GM10847 (cell line): ENCODE results near the gene BMP7.

Source experiments
- POLR2A ChIP-seq: IDR thresholded peaks from 2 replicates; pipeline ENCODE4 v1.6.1; 2011; ENCODE audit not compliant: insufficient read length; ENCODE audit errors: extremely low read depth

The BMP7 gene

GRCh38 chr20:57266291-57267157, at the start of gene BMP7:
BMP7 (minus strand) TSS chr20:57266641; CDS start chr20:57266122, 519 bp downstream.
- TF ChIP-seq POLR2A = no peak

- no peak for TF ChIP-seq POLR2A
Observed at GRCh38 chr20:57315976-57316480, 49.6 kb upstream of the BMP7 start.

GRCh38 chr20:57315083-57315975, 48.9 kb upstream of the BMP7 start:
- no peak for TF ChIP-seq POLR2A

DNA sequence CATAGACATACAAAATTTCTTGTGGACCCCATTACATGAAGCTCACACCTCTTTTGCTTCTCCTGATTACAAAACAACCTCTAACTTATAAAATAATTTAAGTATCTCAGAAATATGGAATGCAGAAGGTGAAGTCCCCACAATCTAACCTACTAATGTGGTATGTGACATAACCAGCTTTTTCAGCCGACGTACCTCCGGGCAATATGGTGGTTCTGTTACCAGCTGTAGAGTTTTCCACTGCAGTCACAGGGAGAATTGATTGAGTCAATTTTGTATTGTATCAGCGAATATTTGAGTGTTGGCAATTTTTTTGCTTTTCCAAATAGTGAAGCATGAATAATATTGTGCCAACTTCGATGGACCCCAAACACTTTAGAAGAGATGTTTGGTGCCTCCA, 47.5 kb upstream of the BMP7 start:
- TF ChIP-seq POLR2A = no peak

DNA sequence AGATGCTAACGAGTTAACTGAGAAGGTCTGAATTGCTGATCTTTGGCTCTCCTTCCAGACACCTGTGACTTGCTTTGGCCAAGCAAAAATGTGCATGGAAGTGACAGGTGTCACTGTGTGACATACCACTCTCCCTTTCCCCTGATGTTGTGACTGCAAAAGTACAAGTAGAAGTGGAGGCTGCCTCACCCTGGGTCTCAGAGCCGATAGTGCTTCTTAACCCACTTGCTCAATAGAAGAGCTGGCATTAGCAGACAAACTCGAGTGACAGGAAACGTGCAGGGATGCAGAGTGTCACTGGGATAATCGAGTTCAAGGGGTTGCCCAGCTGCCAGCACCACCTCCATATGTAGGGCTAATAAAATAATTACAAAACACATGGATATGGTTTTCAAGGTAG, 46.8 kb upstream of the BMP7 start:
- TF ChIP-seq POLR2A = no peak

- no peak for TF ChIP-seq POLR2A
Observed at GRCh38 chr20:57312138-57312537, 45.7 kb upstream of the BMP7 start.

GRCh38 chr20:57310821-57311514, 44.5 kb upstream of the BMP7 start:
- no peak for TF ChIP-seq POLR2A

- TF ChIP-seq POLR2A = no peak
Observed at GRCh38 chr20:57309544-57310115, 43.2 kb upstream of the BMP7 start.

GRCh38 chr20:57308451-57309271, 42.2 kb upstream of the BMP7 start:
- TF ChIP-seq POLR2A = no peak

DNA sequence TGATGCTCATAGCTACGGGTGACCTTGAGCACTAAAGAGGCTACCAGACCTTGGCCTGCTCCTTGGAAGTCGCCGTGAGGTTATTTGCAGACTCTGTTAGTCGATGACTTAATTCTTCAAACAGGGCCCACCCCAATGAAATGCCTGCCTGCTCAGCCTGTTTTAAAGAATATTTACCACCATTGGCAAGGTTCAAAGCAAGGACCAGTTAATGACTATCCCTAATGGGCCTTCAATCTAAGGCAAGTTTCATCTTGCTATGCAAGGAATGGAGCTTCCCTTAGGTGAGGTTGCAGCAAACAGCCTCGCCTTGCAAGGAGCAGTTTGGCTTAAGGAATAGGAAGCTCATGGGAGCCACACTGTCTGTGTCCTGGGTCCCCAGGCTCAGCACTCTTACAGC, 40.3 kb upstream of the BMP7 start:
- no peak for TF ChIP-seq POLR2A

DNA sequence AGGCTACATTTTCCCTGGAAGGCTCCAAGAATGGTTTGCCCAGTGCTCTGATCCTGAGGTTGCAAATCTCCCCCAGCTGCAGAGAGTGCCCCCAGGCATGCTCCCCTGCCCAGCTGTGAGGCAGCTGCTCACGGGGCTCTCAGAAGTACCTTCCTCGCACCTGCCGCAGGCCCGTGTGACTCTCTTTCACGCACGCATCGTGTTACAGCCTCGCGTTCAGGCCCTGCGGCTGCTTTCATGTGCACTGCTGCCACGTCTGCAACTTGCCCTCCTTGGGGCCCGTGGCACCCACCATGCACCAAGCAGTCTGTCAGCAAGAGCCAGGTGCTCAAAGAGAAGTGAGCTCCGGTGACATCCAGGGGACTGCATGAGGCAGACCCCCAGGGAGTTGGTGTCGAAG, 34.6 kb upstream of the BMP7 start:
- no peak for TF ChIP-seq POLR2A

DNA sequence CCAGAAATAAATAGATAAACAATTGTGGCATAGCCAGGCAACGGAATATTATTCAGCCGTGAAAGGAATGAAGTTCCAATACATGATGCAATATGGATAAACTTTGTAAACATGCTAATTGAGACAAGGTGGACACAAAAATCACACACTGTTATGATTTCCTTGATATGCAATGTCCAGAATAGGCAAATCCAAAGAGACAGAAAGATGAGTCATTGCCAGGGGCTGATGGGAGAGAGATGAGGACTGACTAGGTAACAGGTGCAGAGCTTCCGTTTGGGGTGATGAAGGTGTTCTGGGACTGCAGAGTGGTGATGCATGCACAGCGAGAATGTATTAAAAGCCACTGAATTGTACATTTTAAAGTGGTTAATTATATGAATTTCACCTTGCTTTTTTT, 32.0 kb upstream of the BMP7 start:
- no peak for TF ChIP-seq POLR2A

DNA sequence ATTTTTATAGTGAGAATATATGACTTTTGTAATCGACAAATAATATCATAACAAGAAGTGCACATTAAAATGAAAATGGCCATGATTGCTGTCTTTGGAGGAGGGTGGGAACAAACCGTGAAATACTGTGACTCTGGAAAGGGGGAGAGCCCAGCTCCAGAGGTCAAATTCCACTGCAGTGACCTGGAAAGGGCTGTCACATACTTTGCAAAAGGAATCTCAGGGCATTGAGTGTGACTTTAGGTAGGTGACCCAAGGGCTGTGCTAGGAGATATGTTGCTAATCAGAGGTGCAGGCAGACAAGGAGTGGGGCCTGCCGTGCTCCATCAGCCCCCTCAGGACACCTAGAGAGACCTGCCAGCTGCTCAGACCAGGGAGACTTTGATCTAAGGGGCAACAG, 28.1 kb upstream of the BMP7 start:
- TF ChIP-seq POLR2A = no peak

GRCh38 chr20:57293995-57294394, 27.6 kb upstream of the BMP7 start:
- TF ChIP-seq POLR2A = no peak

DNA sequence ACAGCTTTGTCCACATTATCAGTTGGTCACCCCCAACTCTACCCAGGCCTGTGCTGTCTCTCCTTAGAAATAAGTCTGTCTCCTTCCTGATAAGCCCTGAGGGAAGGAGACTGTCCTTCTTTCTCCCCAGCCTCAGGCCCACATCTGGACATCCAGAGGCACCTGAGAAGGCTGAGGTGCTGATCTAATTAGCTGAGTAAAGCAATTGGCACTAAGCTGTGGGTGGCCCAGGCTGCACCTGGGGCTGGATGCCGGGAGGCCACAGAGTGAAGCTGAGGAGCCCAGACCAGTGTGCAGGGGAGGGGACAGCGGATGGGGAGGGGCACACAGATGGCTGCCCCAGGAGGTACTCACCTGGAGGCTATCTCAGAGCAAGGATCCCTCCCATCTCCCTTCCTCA, 26.2 kb upstream of the BMP7 start:
- no peak for TF ChIP-seq POLR2A

- TF ChIP-seq POLR2A = no peak
Observed at GRCh38 chr20:57291694-57292093, 25.3 kb upstream of the BMP7 start.
